PC-3 (cell line): ENCODE data around the gene TCF19.
"Not testable (repeated sequence)": the region's sequence is repeated elsewhere in the genome, so short reads cannot be mapped to it uniquely, and the experiment has no call there.

ENCODE experiments used
- EZH2phosphoT487 ChIP-seq: fragments of 300-600 bp; sonication (generic); IDR thresholded peaks from 2 replicates; pipeline ENCODE4 v1.6.1; 2018; ENCODE audit warnings: mild to moderate bottlenecking, antibody characterized with exemption, low read length, borderline replicate concordance
- TF ChIP-seq, protein P1 (sequence below): fragments of 300-600 bp; sonication (generic); conservative IDR thresholded peaks from 2 replicates; pipeline ENCODE4 v1.5.1; 2017; ENCODE audit warnings: antibody characterized with exemption, low read depth, mild to moderate bottlenecking, low read length

DNA sequence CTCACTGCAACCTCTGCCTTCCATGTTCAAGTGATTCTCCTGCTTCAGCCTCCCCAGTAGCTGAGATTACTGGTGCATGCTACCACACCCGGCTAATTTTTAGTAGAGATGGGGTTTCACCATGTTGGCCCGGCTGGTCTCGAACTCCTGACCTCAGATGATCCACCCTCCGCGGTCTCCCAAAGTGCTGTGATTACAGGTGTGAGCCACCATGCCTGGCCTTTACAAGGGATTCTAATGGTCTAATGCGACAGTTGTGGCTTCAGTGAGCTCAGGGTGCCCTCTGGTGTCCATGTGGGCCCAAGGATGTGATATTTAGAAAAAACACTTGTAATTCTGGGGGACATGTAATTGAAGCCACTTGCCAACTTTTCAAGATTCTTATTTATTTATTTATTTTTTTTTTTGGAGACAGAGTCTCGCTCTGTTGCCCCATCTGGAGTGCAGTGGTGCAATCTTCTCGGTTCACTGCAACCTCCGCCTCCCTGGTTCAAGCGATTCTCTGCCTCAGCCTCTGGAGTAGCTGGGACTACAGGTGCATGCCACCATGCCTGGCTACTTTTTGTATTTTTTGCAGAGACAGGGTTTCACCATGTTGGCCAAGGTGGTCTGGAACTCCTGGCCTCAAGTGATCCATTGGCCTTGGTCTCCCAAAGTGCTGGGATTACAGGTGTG is 34.2 kb downstream of the TCF19 start:
- not testable (repeated sequence) for TF ChIP-seq EZH2phosphoT487
- TF ChIP-seq, protein P1, sequence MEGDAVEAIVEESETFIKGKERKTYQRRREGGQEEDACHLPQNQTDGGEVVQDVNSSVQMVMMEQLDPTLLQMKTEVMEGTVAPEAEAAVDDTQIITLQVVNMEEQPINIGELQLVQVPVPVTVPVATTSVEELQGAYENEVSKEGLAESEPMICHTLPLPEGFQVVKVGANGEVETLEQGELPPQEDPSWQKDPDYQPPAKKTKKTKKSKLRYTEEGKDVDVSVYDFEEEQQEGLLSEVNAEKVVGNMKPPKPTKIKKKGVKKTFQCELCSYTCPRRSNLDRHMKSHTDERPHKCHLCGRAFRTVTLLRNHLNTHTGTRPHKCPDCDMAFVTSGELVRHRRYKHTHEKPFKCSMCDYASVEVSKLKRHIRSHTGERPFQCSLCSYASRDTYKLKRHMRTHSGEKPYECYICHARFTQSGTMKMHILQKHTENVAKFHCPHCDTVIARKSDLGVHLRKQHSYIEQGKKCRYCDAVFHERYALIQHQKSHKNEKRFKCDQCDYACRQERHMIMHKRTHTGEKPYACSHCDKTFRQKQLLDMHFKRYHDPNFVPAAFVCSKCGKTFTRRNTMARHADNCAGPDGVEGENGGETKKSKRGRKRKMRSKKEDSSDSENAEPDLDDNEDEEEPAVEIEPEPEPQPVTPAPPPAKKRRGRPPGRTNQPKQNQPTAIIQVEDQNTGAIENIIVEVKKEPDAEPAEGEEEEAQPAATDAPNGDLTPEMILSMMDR, result peak; percentile 67
